DND-41 (cell line): Measurements from ENCODE around the gene AK8.

Source experiments
- EZH2 ChIP-seq: IDR thresholded peaks from 3 replicates; pipeline ENCODE4 v1.6.1; 2012; ENCODE audit warnings: borderline replicate concordance, low read depth, mild to moderate bottlenecking, moderate library complexity, low read length, inconsistent platforms; ENCODE audit not compliant: severe bottlenecking
- TF ChIP-seq, protein P1 (sequence below): IDR thresholded peaks from 2 replicates; pipeline ENCODE4 v1.5.1; 2012; ENCODE audit warnings: borderline replicate concordance, low read length, moderate library complexity, mild to moderate bottlenecking; ENCODE audit not compliant: poor library complexity, severe bottlenecking; ENCODE audit errors: extremely low read depth

DNA sequence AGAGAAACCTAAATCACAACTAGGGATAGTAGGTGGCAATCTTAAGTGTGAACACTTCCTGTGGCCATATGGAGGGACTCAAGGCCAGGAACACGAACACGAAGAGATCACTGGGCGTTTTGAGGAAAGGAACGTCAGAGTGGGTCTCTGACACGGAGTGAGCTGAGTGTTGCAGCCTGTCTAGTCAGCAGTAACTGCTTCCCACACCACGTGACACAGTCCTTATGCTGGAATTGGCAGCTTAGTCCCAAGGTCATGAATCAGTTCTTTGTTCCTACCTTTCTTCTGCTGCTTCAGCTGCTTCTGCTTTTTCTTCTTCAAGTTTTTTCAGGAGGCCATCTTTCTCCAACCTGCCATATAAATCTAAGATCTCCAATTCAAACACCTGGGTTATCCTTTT lies 18.8 kb upstream of the AK8 start:
- TF ChIP-seq, protein P1, sequence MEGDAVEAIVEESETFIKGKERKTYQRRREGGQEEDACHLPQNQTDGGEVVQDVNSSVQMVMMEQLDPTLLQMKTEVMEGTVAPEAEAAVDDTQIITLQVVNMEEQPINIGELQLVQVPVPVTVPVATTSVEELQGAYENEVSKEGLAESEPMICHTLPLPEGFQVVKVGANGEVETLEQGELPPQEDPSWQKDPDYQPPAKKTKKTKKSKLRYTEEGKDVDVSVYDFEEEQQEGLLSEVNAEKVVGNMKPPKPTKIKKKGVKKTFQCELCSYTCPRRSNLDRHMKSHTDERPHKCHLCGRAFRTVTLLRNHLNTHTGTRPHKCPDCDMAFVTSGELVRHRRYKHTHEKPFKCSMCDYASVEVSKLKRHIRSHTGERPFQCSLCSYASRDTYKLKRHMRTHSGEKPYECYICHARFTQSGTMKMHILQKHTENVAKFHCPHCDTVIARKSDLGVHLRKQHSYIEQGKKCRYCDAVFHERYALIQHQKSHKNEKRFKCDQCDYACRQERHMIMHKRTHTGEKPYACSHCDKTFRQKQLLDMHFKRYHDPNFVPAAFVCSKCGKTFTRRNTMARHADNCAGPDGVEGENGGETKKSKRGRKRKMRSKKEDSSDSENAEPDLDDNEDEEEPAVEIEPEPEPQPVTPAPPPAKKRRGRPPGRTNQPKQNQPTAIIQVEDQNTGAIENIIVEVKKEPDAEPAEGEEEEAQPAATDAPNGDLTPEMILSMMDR: no peak
- TF ChIP-seq EZH2: no peak
